NCI-H2107 (cell line): Measurements from ENCODE around the gene CAB39L.
"Not testable (repeated sequence)": the region's sequence is repeated elsewhere in the genome, so short reads cannot be mapped to it uniquely, and the experiment has no call there.

Experiments
- DNase-seq: peaks from one replicate; lab custom pipeline; 2025; lab: John Stamatoyannopoulos, UW

The CAB39L gene

GRCh38 chr13:49308097-49308875 is 135.6 kb downstream of the CAB39L start:
- no peak for DNase-seq

DNA sequence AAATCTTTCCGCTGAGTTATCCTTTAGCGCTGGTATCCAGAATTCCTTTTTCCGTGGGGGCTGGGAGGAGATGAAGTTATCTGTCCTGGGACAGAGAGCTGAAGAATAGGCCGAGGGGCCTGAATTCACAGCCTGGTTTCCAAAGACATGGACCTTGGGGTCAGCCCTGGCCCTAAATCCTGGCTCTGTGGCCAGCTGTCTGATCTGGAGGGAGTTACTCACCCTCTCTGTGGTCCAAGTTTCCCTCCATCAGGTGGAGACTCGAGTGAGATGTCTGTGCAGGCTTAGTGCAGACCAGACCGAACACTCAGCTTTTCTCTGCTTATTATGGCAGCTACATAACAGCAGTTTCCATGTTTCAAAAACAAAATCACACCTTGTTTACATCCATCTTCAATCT is 136.5 kb downstream of the CAB39L start:
- DNase-seq: no peak

DNA sequence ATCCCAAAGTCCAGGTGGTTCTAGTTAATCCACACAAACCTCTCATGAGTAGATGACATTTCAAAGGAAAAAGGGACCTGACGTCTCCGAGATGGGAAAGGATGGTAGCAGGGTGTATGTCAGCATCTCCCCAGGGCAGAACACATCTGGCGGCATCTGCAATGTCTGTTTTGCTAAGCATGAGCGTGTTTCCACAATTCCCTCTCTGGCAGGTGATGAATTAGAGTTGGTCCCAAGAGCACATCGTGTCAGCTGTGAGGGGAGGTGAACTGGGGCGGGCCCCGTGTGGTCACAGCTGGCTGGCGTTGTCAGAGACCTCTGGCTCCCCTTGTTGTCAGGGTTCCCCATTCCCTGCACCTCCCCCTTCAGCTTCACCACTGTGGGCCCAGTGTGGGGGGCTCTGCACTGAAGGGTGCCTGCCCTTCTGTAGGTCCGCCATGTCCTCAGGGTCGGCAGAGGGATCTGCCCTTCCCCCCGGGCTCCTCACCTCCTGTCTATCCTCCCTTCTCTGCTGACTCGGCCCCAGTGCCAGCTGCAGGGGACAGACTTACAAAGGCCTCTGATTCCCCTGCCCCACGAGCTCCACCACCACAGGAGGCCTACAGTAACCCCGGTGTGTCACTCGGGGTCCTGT is 138.0 kb downstream of the CAB39L start:
- DNase-seq: no peak

DNA sequence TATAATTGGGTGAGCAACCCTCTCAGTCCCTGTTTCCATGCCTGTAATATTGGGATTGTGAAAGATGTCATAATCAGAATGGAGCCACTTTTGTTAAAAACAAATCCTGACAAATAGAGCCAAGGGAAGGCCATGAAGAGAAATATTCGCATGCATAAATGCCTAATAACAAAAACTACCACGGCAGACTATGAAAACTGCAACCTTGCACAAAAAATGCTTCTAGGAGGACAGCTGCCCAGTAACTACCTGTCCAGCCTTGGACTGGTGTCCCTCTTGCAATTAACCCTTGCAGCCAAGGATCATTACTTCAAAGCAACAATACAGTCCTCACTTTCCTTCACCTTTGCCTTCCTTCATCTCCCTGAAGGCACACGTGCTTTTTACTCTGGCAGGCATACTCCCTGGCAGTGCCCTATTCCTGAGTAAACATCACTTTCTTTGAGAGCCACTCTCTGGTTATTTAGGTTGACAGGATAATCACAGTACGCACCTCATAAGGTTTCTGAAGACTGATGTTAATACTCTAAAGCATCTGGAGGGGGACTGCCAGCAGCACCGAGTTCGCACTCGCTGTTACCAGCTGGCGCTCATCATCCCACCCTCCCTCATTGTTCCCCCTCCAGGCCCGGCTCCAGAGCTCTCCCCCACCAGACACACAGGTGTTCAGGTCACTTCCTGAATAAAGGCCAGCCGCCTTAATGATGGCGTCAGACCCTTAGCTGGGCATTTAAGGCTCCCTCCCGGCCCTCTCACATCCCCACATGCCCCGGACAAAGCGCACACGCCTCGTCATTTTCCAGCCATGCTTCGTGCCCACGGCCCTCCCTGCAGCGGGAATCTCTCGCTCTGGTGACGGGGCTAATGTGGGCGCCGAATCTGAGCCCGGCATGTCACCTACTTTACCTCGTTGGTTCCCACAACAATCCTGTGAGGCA is 138.8 kb downstream of the CAB39L start:
- no peak for DNase-seq

DNA sequence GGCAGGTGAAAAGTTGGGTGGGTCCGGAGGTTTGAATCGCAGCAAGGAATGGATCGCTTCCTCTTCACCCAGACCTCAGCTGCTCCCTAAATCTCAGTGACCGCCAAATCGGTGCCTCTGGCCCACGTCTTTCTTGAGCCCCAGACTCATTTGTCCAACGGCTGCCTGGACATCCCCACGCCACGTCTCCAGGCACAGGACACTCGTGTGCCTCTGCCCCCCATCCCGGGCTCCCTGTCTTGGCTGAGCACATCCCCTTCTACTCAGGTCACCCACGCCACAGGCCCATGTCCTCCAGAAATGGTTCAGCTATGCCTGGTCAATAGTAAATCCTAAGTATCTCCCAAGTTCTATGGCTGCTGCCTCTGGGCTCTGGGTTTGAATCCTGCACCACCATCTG is 139.5 kb downstream of the CAB39L start:
- no peak for DNase-seq

- DNase-seq: no peak
Observed at GRCh38 chr13:49303533-49304252, 140.2 kb downstream of the CAB39L start.

- DNase-seq: no peak
Observed at GRCh38 chr13:49302817-49303216, 141.0 kb downstream of the CAB39L start.

DNA sequence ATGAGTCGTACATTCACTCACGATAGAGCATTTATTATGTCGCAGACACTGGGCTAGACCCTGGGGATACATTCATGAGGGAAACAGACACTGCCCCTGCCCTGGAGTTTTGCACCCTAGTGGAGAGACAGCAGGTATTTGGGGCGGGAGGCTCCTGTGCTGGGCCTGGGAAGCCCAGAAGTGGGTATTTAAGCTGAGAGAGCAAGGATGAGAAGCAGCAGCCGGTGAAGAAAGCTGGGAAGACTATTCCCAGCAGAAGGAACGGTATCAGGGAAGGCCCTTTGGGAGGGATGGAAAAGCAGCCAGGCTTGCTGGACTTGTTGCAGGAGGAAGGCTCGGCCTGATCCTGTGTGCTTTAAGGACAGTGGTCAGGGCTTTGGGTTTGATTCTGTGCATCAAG is 141.6 kb downstream of the CAB39L start:
- no peak for DNase-seq

DNA sequence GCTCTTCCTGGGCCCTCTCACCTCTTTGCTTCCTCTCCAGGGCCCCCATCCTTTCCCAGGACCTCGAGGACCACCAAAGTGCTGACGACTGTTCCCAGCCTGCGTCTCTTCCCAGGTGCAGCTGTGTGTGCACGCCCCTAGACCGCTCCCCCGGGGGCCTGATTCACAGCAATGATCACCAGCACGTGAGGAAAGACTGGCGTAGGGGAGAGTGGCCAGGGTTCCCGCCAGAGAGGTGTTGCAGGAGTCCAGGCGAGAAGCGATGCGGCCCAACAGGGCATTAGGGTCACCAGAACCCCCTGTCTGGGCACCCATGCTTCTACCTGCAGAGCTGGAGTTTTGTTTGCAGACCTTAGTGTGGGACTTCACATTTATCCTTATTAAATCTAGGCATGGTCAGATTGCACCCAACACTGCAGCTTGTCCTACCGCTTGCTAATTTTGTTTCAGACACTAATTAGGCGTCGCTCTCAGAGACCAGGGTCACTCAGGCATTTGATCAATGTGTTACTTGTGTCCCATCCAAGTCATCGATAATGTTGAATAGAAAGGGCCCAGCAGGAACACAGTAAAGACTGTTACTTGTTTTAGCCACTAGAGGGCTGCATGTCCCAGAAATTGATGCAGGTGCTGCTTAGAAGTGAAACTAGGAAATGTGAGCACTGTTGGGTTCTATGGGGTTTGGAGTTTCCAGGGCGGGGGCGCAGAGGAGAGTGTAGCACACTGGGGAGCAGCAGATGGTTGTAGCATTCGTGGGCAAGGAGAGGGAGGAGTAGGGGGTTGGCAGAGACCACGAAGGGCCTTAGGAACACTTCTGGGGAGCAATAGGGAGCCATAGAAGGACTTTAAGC is 142.9 kb downstream of the CAB39L start:
- DNase-seq: no peak

- DNase-seq: no peak
Observed at GRCh38 chr13:49300276-49300675, 143.6 kb downstream of the CAB39L start.

GRCh38 chr13:49298903-49299605 is 144.8 kb downstream of the CAB39L start:
- DNase-seq: no peak

- no peak for DNase-seq
Observed at GRCh38 chr13:49298416-49298815, 145.4 kb downstream of the CAB39L start.

GRCh38 chr13:49297338-49297737 is 146.5 kb downstream of the CAB39L start:
- DNase-seq: no peak

DNA sequence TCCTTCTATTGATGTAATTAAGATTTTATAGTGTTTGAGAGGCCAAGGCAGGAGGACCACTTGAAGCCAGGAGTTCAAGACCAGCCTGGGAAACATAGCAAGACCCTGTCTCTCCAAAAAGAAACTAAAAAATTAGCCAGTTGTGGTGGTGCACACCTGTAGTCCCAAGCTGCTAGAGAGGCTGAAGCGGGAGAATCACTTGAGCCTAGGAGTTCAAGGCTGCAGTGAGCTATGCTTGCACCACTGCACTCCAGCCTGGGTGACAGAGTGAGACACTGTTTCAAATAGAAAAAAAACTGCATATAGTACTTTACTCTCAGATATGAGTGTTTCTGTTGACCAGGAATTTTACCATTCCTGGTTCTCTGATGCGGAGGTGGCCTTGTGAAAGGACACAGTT is 147.2 kb downstream of the CAB39L start:
- no peak for DNase-seq

- no peak for DNase-seq
Observed at GRCh38 chr13:49295244-49295643, 148.6 kb downstream of the CAB39L start.

- not testable (repeated sequence) for DNase-seq
Observed at GRCh38 chr13:49294723-49295122, 149.1 kb downstream of the CAB39L start.

DNA sequence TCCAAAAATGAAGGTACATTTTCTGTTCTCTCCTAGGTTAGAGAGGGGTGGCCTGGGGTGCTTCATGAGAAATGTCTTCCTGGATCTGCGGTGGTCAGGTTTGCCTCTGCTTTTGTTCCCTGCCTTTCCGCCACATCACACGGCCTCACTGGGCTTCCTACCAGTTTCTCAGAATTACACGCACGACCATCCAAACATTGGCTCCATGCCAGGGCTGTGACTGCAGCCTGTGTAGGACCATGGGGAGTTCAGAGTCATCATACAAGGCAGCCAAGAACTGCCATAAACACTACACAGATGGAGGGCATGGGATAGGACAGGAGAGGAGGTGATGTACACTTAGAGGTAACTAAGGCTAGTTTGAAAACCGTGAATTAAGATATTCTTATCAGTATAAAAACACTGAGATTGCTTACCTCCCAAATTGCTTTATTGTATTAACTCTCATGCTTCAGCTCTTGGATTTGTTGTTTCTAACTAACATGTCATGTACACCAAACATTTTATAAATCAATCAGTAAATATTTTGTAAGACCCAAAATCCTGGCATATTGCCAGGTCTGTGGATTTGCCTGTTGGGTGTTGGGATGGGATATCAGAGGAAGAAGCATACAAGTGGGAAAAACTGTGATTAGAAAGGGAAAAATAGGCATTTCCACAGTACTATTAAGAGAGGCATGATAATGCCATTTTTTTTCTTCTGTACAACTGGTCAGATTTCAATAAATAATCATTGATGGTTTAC is 150.9 kb downstream of the CAB39L start:
- no peak for DNase-seq

DNA sequence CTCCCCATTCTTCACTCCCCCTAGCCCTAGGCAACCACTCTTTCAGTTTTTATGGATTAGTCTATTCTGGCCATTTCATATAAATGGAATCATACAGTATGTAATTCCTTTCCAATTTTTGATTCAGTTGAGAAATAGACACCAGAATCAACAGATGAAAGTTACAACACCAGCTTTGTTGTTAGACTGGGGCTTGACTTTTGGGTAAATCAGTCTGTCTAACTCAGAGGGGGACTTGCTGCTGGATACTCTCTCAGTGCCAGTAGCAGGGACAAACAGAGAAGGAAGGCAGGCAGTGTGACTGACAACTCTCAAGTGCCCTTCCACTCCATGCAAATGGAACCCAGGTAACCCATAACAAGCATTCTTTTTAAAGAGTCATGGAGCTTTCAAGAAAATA is 155.4 kb downstream of the CAB39L start:
- DNase-seq: no peak

GRCh38 chr13:49287995-49288394 is 155.9 kb downstream of the CAB39L start:
- DNase-seq: no peak

DNA sequence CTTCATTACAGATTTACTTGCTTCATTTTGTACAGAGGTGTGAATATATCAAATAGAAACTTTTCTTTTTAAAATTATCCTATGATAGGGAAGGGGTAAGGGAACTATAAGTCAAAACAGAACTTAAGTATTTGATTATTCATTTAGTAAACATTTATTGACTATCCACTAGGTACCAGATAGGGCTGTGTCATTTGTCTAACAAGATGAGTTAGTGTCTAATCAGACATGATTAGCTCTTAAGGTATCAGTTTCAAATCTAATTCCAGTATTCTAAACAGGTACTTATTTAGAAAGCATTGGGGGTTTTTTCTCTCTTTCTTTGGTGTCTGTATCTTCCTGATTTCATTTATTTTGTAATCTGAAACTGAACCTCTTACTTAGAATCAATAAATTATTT is 164.0 kb downstream of the CAB39L start:
- no peak for DNase-seq
